ENCODE measurements around the gene PDK4. TPM values are rescaled to one million over a fixed set of nuclear protein-coding genes. Genes with fewer than 3 reads are reported as not detected.

Gene PDK4
- total RNA-seq, 2 experiments from 2014 or later, result not detected

GRCh38 chr7:95585426-95585789 lies 10.9 kb downstream of the PDK4 start:
- ChIA-PET CTCF (no interaction called here), POLR2A (no interaction called here)
- no peaks in the 10 kb centered on the region for H3K36me3 ChIP-seq (ENCODE audit: insufficient read depth, low read length)
- H3K9me3 ChIP-seq (ENCODE audit: control insufficient read depth in 1 of 2, insufficient read depth in 1 of 2, low read length in 2 of 2), result no peaks in the 10 kb centered on the region
- H3K27me3 Mint-ChIP-seq, result no peaks in the 10 kb centered on the region
- no peaks in the 10 kb centered on the region for H3K4me1 ChIP-seq (ENCODE audit: insufficient read depth, low read length)
- H3K27me3 ChIP-seq (ENCODE audit: control insufficient read depth in 1 of 2, insufficient read depth in 2 of 2, low read length in 2 of 2), result no peaks in the 10 kb centered on the region
- no peak overlapping the region for H3K27ac ChIP-seq (ENCODE audit: low read depth in 1 of 2, low read length in 2 of 2)
- H3K9me3 Mint-ChIP-seq, result no peaks in the 10 kb centered on the region
- intact Hi-C loops (cut with DNase I, micrococcal nuclease), result no loop called here
- no peak overlapping the region for H3K4me3 ChIP-seq (ENCODE audit: low read length)
- no peak overlapping the region for H3K27ac Mint-ChIP-seq
- ATAC-seq (ENCODE audit: poor library complexity), result no peak
- no peak for DNase-seq
- no peak overlapping the region for H3K4me3 Mint-ChIP-seq
- H3K4me1 Mint-ChIP-seq (ENCODE audit: low read depth), result no peaks in the 10 kb centered on the region
- H3K36me3 Mint-ChIP-seq (ENCODE audit: low read depth), result no peaks in the 10 kb centered on the region
- TF ChIP-seq CTCF (IDR thresholded peaks at IDR 0.05), result no peak

GRCh38 chr7:95584769-95585425 lies 11.4 kb downstream of the PDK4 start:
- TF ChIP-seq CTCF (IDR thresholded peaks at IDR 0.05), result no peak
- Mint-ChIP-seq H3K36me3 (ENCODE audit: low read depth) (no peaks in the 10 kb centered on the region), H3K9me3 (no peaks in the 10 kb centered on the region), H3K4me1 (ENCODE audit: low read depth) (no peaks in the 10 kb centered on the region), H3K4me3 (no peak overlapping the region), H3K27ac (no peak overlapping the region), H3K27me3 (no peaks in the 10 kb centered on the region)
- no peaks in the 10 kb centered on the region for H3K27me3 ChIP-seq (ENCODE audit: control insufficient read depth in 1 of 2, insufficient read depth in 2 of 2, low read length in 2 of 2)
- POLR2A ChIA-PET, result no interaction called here
- ATAC-seq (ENCODE audit: poor library complexity), result no peak
- no peaks in the 10 kb centered on the region for H3K9me3 ChIP-seq (ENCODE audit: control insufficient read depth in 1 of 2, insufficient read depth in 1 of 2, low read length in 2 of 2)
- H3K4me1 ChIP-seq (ENCODE audit: insufficient read depth, low read length), result no peaks in the 10 kb centered on the region
- no peaks in the 10 kb centered on the region for H3K36me3 ChIP-seq (ENCODE audit: insufficient read depth, low read length)
- no peak overlapping the region for H3K4me3 ChIP-seq (ENCODE audit: low read length)
- H3K27ac ChIP-seq (ENCODE audit: low read depth in 1 of 2, low read length in 2 of 2), result no peak overlapping the region
- CTCF ChIA-PET, result no interaction called here
- intact Hi-C loops (cut with DNase I, micrococcal nuclease), result no loop called here
- DNase-seq, result no peak

DNA sequence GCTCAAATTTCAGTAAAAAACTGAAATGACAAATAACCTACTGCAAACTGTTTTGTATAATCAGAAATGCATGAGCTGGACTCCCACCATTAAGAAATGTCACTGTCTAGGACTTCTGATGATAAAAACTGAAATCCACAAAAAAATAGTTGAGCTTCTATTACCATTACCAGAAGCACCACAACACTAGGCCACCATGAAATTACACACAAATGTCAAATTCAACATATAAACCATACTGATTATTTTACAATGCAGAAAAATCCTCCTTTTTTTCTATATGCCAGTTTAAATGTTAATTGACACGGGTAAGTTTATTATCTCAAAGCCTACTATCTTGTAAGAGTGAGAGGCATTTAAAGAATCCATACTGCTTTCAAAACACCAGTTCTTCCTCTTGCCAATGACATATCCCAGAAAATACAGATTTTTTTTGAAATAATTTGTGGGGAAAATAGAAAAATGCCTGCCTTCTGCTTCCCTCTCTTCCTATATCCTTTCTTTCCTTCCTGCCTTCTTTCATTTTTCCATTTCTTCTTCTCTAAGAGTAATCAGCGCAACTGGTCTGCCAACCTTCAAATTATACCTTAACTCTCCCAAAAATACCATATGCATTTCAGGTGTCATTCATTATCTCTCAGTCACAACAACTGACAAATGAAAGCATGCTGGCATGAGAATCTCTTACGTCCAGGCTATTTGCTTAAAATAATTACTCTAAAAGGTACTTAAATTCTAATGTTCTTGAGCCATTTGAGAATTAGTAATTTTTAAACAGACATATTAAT lies 12.3 kb downstream of the PDK4 start:
- CTCF ChIA-PET, result no interaction called here

More for the DNA sequence above, 12.3 kb downstream of the PDK4 start:
- ATAC-seq (ENCODE audit: poor library complexity), result no peak
- no peak for TF ChIP-seq CTCF (IDR thresholded peaks at IDR 0.05)
- Histone ChIP-seq H3K36me3 (ENCODE audit: insufficient read depth, low read length) (no peaks in the 10 kb centered on the region), H3K4me1 (ENCODE audit: insufficient read depth, low read length) (no peaks in the 10 kb centered on the region), H3K4me3 (ENCODE audit: low read length) (no peak overlapping the region), H3K27ac (ENCODE audit: low read depth in 1 of 2, low read length in 2 of 2) (no peak overlapping the region), H3K27me3 (ENCODE audit: control insufficient read depth in 1 of 2, insufficient read depth in 2 of 2, low read length in 2 of 2) (no peaks in the 10 kb centered on the region), H3K9me3 (ENCODE audit: control insufficient read depth in 1 of 2, insufficient read depth in 1 of 2, low read length in 2 of 2) (no peaks in the 10 kb centered on the region)
- H3K4me1 Mint-ChIP-seq (ENCODE audit: low read depth), result no peaks in the 10 kb centered on the region
- no peaks in the 10 kb centered on the region for H3K36me3 Mint-ChIP-seq (ENCODE audit: low read depth)
- no peak overlapping the region for H3K27ac Mint-ChIP-seq
- POLR2A ChIA-PET, result no interaction called here
- intact Hi-C loops (cut with DNase I, micrococcal nuclease), result no loop called here
- no peak for DNase-seq
- H3K4me3 Mint-ChIP-seq, result no peak overlapping the region
- no peaks in the 10 kb centered on the region for H3K27me3 Mint-ChIP-seq
- no peaks in the 10 kb centered on the region for H3K9me3 Mint-ChIP-seq
